ENCODE results near the gene CHI3L2.

The CHI3L2 gene, protein sequence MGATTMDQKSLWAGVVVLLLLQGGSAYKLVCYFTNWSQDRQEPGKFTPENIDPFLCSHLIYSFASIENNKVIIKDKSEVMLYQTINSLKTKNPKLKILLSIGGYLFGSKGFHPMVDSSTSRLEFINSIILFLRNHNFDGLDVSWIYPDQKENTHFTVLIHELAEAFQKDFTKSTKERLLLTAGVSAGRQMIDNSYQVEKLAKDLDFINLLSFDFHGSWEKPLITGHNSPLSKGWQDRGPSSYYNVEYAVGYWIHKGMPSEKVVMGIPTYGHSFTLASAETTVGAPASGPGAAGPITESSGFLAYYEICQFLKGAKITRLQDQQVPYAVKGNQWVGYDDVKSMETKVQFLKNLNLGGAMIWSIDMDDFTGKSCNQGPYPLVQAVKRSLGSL

GRCh38 chr1:111227434-111227833 lies at the start of gene CHI3L2:
TSS of gene CHI3L2 (plus strand) at chr1:111227713. CDS start at chr1:111227730, 17 bp downstream.
- DNase-seq = no peak

DNA sequence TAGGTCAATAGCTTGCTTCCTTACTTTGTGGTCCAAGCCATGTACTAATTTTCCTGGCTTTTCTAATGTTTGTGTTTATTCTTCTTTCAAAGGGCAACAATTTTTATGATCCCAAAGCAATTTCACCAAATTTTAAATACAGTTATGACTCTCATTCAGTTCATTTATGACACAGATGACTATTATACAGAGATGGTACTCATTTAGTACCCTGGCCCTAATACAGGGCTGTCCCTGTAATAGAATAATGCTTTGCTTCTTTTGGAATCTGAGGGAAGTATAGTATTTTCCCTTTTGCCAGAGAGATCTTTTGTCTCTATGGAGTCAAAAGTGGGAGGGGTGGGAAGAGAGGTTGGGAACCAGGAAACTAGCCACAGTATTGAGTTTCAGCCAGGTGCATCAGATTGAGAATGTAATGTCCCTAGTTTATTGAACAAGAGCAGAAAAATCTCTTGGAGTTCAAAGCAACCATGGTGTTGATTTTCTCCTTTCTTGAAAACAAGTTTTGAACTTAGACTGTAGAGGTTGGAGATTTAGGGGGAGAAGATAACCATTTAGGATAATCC lies 47.5 kb upstream of the CHI3L2 start:
- no peak for DNase-seq

GRCh38 chr1:111182052-111182451 lies 45.5 kb upstream of the CHI3L2 start:
- no peak for DNase-seq

- no peak for DNase-seq
Measured at GRCh38 chr1:111183308-111184069, 44.0 kb upstream of the CHI3L2 start.

DNA sequence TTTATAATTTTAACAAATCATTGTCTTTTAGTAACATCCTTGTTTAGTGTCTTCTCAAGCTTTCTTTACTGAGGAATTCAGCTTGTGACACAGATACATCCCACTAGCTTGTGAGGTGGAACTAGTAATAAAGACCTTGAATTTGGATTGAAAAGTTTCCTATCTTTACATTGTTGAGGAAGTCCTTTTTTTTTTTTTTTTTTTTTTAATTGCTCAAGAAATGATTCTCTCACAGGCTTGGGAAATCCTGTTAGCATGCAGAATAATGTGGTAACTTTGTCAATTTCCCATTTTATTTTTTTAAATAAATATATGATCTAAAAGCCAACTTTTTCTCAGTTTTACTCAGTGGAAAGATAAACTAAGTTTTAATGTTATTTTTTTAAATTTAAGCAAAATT lies 42.9 kb upstream of the CHI3L2 start:
- no peak for DNase-seq

- DNase-seq = no peak
Measured at GRCh38 chr1:111190931-111191451, 36.5 kb upstream of the CHI3L2 start.

DNA sequence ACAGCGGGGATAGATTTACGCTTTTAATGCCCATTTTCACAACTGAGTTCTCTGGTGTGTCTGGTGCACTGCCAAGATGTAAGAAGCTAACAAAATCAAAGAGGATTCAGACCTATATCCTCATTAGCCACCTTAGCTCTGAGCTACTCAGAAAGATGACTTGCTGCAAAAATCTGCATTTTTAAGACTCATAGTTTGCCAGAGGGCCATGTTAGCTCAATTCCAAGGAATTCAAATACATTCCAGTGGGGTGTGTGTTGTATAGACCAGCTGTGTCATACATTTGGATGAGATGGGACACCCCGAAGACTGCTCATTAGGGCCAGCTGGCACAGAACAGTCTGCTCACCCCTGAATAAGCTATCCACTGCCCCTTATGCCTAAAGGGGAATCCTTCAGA lies 36.0 kb upstream of the CHI3L2 start:
- DNase-seq = no peak

- no peak for DNase-seq
Measured at GRCh38 chr1:111192074-111192473, 35.4 kb upstream of the CHI3L2 start.

DNA sequence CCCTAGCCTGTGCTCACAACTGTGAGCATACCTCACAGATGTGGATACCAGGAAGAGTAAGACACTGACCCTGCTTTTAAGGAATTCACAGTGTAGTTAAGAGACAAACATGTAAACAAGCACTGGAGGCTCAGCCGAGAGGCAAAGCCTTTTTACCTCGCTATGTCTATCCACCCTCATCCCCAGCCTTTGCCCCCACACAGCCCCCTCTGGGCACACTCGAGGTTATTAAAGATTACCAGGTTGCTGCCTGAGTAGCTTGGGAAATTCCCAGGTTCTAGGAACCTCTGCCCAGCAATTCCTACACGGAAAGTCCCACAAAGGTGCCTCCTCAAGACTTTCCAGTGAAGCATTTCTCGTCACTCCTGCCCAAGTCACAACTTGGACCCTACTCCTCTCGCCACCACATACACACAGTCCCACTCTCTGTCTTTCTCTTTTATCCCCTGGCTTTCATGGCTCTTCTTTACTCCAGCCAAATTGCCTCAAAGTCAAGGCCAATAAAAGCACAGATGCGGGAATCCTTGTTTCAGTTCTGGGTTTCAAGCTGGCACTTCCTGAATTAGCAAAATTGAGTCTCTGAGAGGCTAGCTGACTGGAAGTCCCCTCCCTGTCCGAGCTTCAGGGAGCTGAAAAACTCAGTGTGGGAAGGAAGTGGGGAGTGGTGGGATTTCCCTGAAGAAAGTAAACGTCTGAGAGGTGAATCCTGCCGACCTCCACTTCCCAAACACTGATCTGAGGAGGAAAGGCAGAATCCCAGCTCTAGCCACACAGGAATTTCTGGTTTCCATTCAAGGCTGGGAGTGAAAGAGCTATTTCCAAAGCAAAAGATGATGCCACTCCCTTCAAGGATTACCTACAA lies 34.6 kb upstream of the CHI3L2 start:
- no peak for DNase-seq

DNA sequence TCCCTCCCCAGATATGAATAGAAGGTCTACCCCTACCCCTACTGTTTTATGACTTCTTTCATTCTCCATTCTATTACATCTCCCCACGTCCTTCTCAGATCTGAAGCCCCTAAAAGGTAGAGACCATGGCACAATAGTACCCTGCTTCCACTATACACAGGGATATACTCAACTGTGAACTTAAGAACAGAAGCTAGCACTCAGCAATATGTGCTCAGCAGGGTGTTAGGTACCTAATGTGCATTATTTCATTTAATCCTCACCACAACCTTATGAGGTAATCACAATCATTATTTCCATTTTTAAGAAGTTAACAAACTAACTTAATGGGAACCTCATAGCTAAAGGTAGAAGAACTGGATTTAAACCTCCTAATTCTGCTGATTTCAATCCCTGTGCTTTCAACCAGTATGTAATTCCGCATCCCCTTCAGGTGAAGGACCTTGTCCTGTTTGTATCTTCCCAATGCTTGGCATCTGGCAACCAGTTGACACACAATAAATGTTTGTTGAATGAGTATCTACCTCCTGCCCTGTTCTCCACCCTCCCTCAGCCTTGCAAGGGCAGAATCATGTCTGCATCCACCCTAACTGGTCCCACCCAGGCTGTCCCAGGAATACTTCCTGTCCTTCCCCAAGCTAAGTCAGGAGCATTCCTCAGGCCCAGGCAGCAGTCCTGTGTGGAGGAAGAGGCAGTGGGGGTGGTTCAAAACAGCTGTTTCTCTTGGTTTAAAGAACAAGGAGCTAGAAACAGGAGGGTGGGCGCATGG lies 33.6 kb upstream of the CHI3L2 start:
- DNase-seq = no peak

GRCh38 chr1:111195002-111195684 lies 32.4 kb upstream of the CHI3L2 start:
- no peak for DNase-seq

- no peak for DNase-seq
Measured at GRCh38 chr1:111196213-111196612, 31.3 kb upstream of the CHI3L2 start.

DNA sequence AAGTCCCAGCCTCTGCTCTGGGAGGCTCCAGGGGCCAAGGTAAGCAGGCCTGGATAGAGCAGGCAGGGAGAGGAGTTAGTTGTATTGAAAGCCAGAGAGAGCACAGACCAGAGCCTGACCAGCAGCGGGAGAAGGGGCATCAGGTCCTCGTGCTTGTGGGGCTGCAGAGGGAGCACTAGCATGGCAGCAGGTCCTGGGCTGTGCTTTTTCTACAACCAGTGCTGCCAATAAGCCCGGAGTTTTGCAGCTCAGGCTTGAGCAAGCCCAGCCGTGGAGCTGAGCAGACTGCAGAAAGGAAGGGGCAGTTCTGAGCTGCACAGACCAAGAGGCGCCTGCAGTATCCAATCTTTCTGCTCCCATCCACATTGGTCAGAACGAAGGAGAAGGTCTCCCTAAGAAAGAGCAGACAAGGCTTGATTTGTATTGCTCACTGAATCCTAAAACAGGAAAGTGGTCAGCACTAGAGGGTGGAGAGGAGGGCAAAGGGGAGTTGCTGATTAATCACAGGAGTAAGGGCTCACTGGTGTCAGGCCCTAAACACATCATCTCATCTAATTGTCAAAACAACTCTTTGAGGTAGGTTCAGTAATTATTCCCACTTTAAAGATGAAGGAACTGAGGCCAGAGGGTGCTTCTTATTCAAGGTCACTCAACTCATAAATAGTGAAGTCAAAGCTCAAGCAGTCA lies 29.8 kb upstream of the CHI3L2 start:
- DNase-seq = peak; percentile 57

DNA sequence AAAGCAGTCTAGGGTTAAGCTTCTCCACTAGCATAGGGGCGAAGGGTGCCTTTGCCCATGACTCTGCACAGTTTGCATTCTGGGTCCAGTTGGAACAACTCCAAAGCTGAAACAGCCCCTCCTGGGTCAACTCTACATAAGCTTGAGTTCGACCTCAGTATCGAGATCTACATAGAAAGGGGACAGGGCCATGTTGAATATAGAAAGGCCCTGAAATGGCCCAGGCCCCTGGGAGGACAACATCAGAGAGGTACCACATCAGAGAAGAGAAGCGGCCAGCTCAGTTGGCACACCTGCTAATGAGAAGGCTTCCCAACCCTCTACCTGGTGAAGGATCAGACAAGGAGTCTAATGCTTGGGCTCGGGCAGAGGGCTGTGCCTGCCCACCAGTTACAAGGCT lies 28.7 kb upstream of the CHI3L2 start:
- no peak for DNase-seq

DNA sequence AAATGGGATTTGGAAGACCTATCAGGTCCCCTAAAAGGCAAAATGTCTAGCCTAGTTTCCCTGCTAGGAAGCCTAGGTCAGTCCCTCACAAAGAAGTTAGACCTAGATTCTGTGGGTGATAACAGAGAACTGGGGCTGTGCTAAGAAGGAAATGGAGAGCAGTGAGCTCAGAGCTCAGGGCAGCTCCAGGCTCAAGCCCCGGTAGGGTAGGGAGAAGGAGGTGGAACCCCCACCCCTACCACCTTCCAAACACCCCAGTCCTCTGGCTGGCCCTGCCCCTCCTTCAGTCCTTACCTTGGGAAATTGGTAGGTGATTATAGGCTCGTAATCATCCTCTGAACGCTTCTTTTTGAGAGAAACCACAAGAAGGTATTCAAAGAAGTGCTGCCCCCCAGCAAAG lies 28.2 kb upstream of the CHI3L2 start:
- no peak for DNase-seq

DNA sequence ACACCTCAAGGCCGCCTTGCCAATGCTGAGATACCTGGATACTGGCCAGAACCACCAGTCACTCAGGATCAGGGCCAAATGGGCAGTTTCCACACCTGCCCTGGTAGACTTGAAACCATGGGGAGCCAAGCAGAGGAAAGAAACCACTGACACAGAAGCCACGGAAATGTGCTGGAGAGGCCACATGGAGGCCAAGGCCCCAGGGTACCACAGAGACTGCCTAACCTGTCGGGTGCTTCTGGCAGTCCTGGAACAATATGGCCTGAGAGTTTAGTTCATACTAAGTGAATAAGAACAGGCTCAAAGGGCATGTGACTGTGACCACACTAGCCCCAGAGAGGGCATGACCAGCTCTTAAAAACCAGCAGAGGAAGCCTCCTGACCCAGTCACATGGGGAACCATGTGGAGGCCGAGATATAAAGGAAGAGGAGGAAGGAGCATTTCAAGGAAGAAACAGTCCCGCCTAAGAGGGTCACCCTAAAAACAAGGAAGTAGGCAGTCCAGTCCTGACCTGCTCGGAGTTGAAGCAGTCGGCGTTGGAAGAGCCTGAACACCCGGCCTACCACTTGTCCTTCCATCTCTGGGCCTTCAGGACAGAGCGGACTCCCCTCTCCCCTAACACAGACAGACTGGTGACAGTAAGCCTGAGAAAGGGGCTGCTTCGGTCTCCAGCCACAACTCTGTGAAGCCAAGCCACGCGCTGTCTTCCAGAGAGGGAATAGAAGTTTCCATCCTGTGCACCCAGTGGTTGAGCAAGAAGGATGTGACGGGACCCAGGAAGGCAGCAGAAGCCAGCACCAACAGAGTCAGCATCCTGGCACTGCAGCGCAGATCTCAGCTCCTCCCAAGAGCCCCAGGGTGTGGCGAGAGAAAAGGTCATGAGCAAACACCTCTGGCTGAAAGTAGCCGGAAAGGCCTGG lies 27.4 kb upstream of the CHI3L2 start, which contains the start of gene DENND2D:
Gene DENND2D, minus strand, starts transcription at position 766 of the 921 bp plus-strand sequence. Its CDS starts 187 bp downstream, at position 579.
- DNase-seq = peak; percentile 64

DNA sequence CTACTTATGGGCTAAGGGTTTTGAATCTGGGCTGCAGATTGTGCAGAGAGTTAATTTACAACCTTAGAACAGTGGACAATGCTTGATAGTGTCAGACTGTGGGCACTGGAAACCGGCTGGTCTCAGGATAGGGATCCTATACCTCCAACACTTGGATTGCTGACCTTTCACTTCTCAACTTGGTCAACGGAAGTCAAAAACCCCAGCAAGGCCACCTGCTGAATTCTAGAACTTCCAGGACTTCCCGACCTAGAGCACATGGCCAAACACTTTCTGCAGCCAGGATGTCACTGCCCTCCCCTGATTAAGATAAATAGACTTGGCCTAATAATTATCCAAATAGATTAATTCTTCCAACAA lies 26.7 kb upstream of the CHI3L2 start:
- DNase-seq = no peak

DNA sequence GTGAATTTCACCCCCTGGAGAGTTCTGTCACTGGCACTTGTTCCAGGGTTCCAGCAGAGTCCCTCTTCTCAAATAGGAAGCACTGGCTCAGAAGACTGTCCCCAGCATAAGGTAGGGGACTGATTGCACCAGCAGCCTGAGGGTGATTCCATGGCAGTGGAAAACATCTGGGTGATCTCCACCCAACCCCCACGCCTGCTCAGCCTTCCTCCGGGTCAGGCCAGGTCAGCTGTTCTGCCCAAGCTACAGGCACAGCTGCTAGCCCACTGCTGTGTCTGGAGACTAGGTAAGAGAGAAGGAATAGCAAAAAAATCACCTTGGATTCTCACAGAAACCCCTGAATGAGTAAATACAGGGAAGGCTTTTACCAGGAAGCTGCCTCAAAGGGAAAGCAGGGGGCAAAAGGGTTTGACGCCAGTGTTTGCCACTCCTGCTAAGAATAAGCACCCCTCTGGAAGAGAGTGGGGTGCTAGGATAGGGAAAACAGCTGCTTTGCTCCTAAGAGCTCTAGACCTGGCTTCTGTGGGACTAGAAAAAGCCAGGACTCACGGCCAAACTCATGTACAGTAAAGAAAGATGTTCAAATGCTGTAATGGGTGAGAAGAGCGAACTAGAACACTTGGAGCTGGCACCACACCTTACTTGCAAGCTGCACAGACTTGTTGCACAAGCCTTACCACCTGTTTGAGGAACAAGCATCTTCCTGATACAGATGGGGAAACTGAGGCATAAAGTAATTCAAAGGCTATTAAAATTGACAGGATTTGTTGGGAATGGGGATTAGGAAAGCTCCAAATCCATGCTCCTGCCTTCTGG lies 26.0 kb upstream of the CHI3L2 start:
- DNase-seq = no peak

GRCh38 chr1:111202366-111202706 lies 25.2 kb upstream of the CHI3L2 start:
- DNase-seq = no peak
